HCT116 (cell line): Measurements from ENCODE around the gene TSPAN11. TPM values are rescaled to one million over a fixed set of nuclear protein-coding genes. Genes with fewer than 3 reads are reported as not detected.

ENCODE experiments used
- ATAC-seq: fragments of 200-7000 bp; cut with Tn5 transposase; 2 replicates; pipeline ENCODE4 v1.9.1; 2020; ENCODE audit warnings: mild to moderate bottlenecking, moderate library complexity
- BruUV-seq: library from RNA; stranded (reverse); fragments of 400-500 nt; replicated peaks from 2 replicates; lab custom pipeline; 2021; lab: Mats Ljungman, UMichigan
- CTCF ChIA-PET: fragments of 300-600 bp; sonication (Branson Sonifier 250); formaldehyde crosslinking; loops from one replicate; lab custom pipeline; 2021; ENCODE audit warnings: antibody characterized with exemption; lab: Charles Lee
- POLR2A ChIA-PET: fragments of 300-600, 350-600 bp; sonication (Branson Sonifier 250); formaldehyde crosslinking; loops from one replicate; lab custom pipeline; 2021; ENCODE audit warnings: antibody characterized with exemption; lab: Charles Lee
- RAD21 ChIA-PET, 2 experiments: fragments of 300-600 bp; sonication (Branson Sonifier 250); formaldehyde crosslinking; loops; one replicate each; lab custom pipeline; 2023; ENCODE audit warnings: low total read pairs in 2 of 2; ENCODE audit not compliant: uncharacterized antibody in 2 of 2, unreplicated experiment in 2 of 2, low non-redundant PET in 1 of 2; lab: Charles Lee
- DNase-seq: peaks from one replicate; pipeline ENCODE4 v3.0.0-alpha.2; 2010; ENCODE audit warnings: low read depth, low spot score
- H2AFZ ChIP-seq: fragments of 200-600 bp; shearing (Covaris generic), sonication (generic); 2 replicates; pipeline ENCODE4 v1.6.1; 2017; ENCODE audit warnings: low read depth, mixed run types, mixed read lengths, antibody characterized with exemption, low read length; ENCODE audit not compliant: poor library complexity, severe bottlenecking
- H3K27ac ChIP-seq: 2 replicates; pipeline ENCODE4 v1.5.1; 2012; ENCODE audit warnings: low read depth, low read length
- H3K27me3 ChIP-seq: fragments of 200-600 bp; sonication (generic); 2 replicates; pipeline ENCODE4 v1.6.1; 2016; ENCODE audit warnings: mixed run types, low read length, mixed read lengths; ENCODE audit not compliant: insufficient read depth
- H3K36me3 ChIP-seq, 2 experiments: fragments of 200-500 bp in 1 of 2; fragments of 200-600 bp in 1 of 2; sonication (Bioruptor generic) in 1 of 2; sonication (generic) in 1 of 2; 2 replicates each; pipeline versions ENCODE4 v1.5.1 to v1.6.1; 2014 to 2016; ENCODE audit warnings: low read length in 2 of 2, inconsistent platforms in 1 of 2, mixed read lengths in 1 of 2, mixed run types in 1 of 2; ENCODE audit not compliant: insufficient read depth in 2 of 2, control insufficient read depth in 1 of 2
- H3K4me1 ChIP-seq, 2 experiments: fragments of 200-600 bp in 1 of 2; sonication (generic) in 1 of 2; 2 replicates each; pipeline versions ENCODE4 v1.5.1 to v1.6.1; 2012 to 2017; ENCODE audit warnings: low read length in 2 of 2, inconsistent platforms in 1 of 2, mild to moderate bottlenecking in 1 of 2, mixed read lengths in 1 of 2, mixed run types in 1 of 2, moderate library complexity in 1 of 2; ENCODE audit not compliant: insufficient read depth in 2 of 2, control insufficient read depth in 1 of 2
- H3K4me2 ChIP-seq: fragments of 200-600 bp; sonication (generic); 2 replicates; pipeline ENCODE4 v1.6.1; 2017; ENCODE audit warnings: mixed run types, low read length, mixed read lengths
- H3K4me3 ChIP-seq, 2 experiments: fragments of 200-600 bp in 1 of 2; sonication (generic) in 1 of 2; replicated peaks in 1 of 2; 2 replicates each; pipeline ENCODE4 v1.5.1; 2011 to 2016; ENCODE audit warnings: low read length in 2 of 2, control low read depth in 1 of 2, low read depth in 1 of 2, mild to moderate bottlenecking in 1 of 2, mixed read lengths in 1 of 2, mixed run types in 1 of 2
- H3K79me2 ChIP-seq: fragments of 200-600 bp; sonication (generic); 2 replicates; pipeline ENCODE4 v1.6.1; 2017; ENCODE audit warnings: mild to moderate bottlenecking, mixed run types, low read length, moderate library complexity, mixed read lengths; ENCODE audit not compliant: insufficient read depth
- H3K9ac ChIP-seq: fragments of 200-600 bp; sonication (generic); 2 replicates; pipeline ENCODE4 v1.6.1; 2016; ENCODE audit warnings: low read length, mixed read lengths
- H3K9me2 ChIP-seq: fragments of 200-600 bp; sonication (generic), shearing (Covaris generic); 2 replicates; pipeline ENCODE4 v1.6.1; 2017; ENCODE audit warnings: mixed run types, mild to moderate bottlenecking, moderate library complexity; ENCODE audit not compliant: insufficient read depth
- H3K9me3 ChIP-seq, 2 experiments: fragments of 200-500 bp in 1 of 2; fragments of 200-600 bp in 1 of 2; sonication (Bioruptor generic) in 1 of 2; sonication (generic) in 1 of 2; 2 replicates each; pipeline ENCODE4 v1.6.1; 2014 to 2017; ENCODE audit warnings: low read length in 2 of 2, mixed read lengths in 2 of 2, inconsistent platforms in 1 of 2, low read depth in 1 of 2, mild to moderate bottlenecking in 1 of 2, mixed run types in 1 of 2, moderate library complexity in 1 of 2; ENCODE audit not compliant: control insufficient read depth in 1 of 2, insufficient read depth in 1 of 2
- H4K20me1 ChIP-seq: fragments of 200-600 bp; sonication (generic), shearing (Covaris generic); 2 replicates; pipeline ENCODE4 v1.6.1; 2017; ENCODE audit warnings: mixed run types, mild to moderate bottlenecking, moderate library complexity; ENCODE audit not compliant: insufficient read depth
- EGR1 ChIP-seq: IDR thresholded peaks from 2 replicates; pipeline ENCODE4 v1.6.1; 2012; ENCODE audit warnings: low read depth
- ELF1 ChIP-seq: IDR thresholded peaks from 2 replicates; pipeline ENCODE4 v1.6.1; 2012; ENCODE audit warnings: low read depth, borderline replicate concordance
- EZH2 ChIP-seq: fragments of 200-600 bp; sonication (generic); IDR thresholded peaks from 2 replicates; pipeline ENCODE4 v1.6.1; 2017; ENCODE audit warnings: antibody characterized with exemption, mixed run types
- RAD21 ChIP-seq: IDR thresholded peaks from 2 replicates; pipeline ENCODE4 v1.6.1; 2012; ENCODE audit warnings: low read depth, mild to moderate bottlenecking
- TCF7L2 ChIP-seq: IDR thresholded peaks from 2 replicates; pipeline ENCODE4 v1.7.0; 2011; ENCODE audit warnings: borderline replicate concordance, inconsistent platforms; ENCODE audit not compliant: insufficient read depth, insufficient read length; ENCODE audit errors: extremely low read depth
- YY1 ChIP-seq: IDR thresholded peaks from 2 replicates; pipeline ENCODE4 v1.6.1; 2011; ENCODE audit warnings: low read length, low read depth, moderate library complexity, mild to moderate bottlenecking; ENCODE audit not compliant: insufficient replicate concordance; ENCODE audit errors: extremely low read depth
- ZFX ChIP-seq: fragments of 450-650 bp; IDR thresholded peaks from 2 replicates; pipeline ENCODE4 v1.6.1; 2017
- ZNF274 ChIP-seq: fragments of 200-500 bp; sonication (Bioruptor generic); IDR thresholded peaks from 2 replicates; pipeline ENCODE4 v1.6.1; 2014; ENCODE audit warnings: mild to moderate bottlenecking, low read depth, low read length, inconsistent platforms
- intact Hi-C: fragments of 100-400 bp; cut with micrococcal nuclease; formaldehyde crosslinking; loops from 2 replicates; pipeline ENCODE4 v1.10.0; 2022
- total RNA-seq: library from RNA; stranded (reverse); gene quantifications from one replicate; pipeline ENCODE4 v1.2.1, GENCODE V29; 2021; ENCODE audit not compliant: unreplicated experiment
- TF ChIP-seq, protein P1 (sequence below): IDR thresholded peaks from 2 replicates; pipeline ENCODE4 v1.6.1; 2012
- TF ChIP-seq, protein P2 (sequence below): IDR thresholded peaks from 2 replicates; pipeline ENCODE4 v1.6.1; 2011; ENCODE audit warnings: mild to moderate bottlenecking, low read length, moderate library complexity; ENCODE audit not compliant: insufficient replicate concordance; ENCODE audit errors: extremely low read depth

TSPAN11 gene
- total RNA-seq, 1 experiment from 2014 or later = not detected

DNA sequence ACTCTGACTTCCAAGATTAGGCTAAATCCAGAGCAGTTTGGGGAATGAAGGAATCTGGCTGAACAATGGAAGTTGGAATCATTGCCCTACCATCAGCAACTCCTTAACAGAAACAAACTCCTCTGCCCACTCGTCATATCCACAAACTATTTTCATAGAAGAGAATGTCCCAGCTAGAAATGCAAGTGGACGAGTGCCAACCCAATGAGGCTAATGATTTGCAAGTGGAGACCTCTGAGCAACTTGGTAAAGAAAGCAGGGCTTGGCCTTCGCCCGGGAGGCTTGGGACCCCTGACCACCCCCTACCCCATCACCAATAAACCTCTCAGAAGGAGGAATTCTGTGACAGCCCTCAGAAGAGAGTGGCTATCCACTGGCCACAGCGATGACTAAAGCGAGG is 107.1 kb downstream of the TSPAN11 start:
- CTCF ChIA-PET = no interaction called here
- Histone ChIP-seq H2AFZ (no peak overlapping the region), H3K4me2 (peak overlapping the region; percentile 26; the same call in 1 of the 2 replicates), H3K9me3 (no peaks in the 10 kb centered on the region), H3K9me2 (no peaks in the 10 kb centered on the region), H3K36me3 (no peaks in the 10 kb centered on the region), H3K27ac (no peak overlapping the region), H3K9ac (no peak overlapping the region), H3K4me1 (peaks cover 24 to 34% of the 10 kb centered on the region in 2 experiments), H3K4me3 (no peak overlapping the region), H3K27me3 (no peaks in the 10 kb centered on the region), H3K79me2 (no peaks in the 10 kb centered on the region), H4K20me1 (no peaks in the 10 kb centered on the region)
- ATAC-seq (no peak), DNase-seq (no peak)
- TF ChIP-seq RAD21 = no peak
- TF ChIP-seq, protein P1, sequence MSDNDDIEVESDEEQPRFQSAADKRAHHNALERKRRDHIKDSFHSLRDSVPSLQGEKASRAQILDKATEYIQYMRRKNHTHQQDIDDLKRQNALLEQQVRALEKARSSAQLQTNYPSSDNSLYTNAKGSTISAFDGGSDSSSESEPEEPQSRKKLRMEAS = no peak
- TF ChIP-seq EZH2 = no peak
- no peak for TF ChIP-seq EGR1
- no peak for TF ChIP-seq TCF7L2
- TF ChIP-seq YY1 = no peak
- TF ChIP-seq, protein P2, sequence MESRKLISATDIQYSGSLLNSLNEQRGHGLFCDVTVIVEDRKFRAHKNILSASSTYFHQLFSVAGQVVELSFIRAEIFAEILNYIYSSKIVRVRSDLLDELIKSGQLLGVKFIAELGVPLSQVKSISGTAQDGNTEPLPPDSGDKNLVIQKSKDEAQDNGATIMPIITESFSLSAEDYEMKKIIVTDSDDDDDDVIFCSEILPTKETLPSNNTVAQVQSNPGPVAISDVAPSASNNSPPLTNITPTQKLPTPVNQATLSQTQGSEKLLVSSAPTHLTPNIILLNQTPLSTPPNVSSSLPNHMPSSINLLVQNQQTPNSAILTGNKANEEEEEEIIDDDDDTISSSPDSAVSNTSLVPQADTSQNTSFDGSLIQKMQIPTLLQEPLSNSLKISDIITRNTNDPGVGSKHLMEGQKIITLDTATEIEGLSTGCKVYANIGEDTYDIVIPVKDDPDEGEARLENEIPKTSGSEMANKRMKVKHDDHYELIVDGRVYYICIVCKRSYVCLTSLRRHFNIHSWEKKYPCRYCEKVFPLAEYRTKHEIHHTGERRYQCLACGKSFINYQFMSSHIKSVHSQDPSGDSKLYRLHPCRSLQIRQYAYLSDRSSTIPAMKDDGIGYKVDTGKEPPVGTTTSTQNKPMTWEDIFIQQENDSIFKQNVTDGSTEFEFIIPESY = no peak
- no peak for TF ChIP-seq ELF1
- no peak for TF ChIP-seq ZFX
- TF ChIP-seq ZNF274 = no peak
- POLR2A ChIA-PET = no interaction called here
- intact Hi-C loops = no loop called here
- RAD21 ChIA-PET = no interaction called here
- BruUV-seq = no TSS peak
